Immature natural killer cell (primary cell): ENCODE measurements around the gene TFRC. TPM values are rescaled to one million over a fixed set of nuclear protein-coding genes. Genes with fewer than 3 reads are reported as not detected.

Experiments used
- DNase-seq, 3 donors: peaks; one replicate each; pipeline ENCODE4 v3.0.0; 2022; ENCODE audit warnings: mixed read lengths in 1 of 3
- H3K27ac Mint-ChIP-seq, 6 donors: one replicate each; pipeline ENCODE4 v1.8.0; 2020; ENCODE audit warnings: mixed read lengths in 6 of 6, mild to moderate bottlenecking in 5 of 6, inconsistent platforms in 4 of 6, moderate library complexity in 3 of 6
- H3K27me3 Mint-ChIP-seq, 3 donors: one replicate each; pipeline ENCODE4 v1.8.0; 2020 to 2021; ENCODE audit warnings: low read depth in 3 of 3, mild to moderate bottlenecking in 3 of 3, mixed read lengths in 3 of 3, moderate library complexity in 3 of 3, inconsistent platforms in 1 of 3
- H3K36me3 Mint-ChIP-seq, 3 donors: one replicate each; pipeline ENCODE4 v1.8.0; 2020; ENCODE audit warnings: mixed read lengths in 3 of 3, inconsistent platforms in 2 of 3, mild to moderate bottlenecking in 2 of 3
- H3K4me1 Mint-ChIP-seq, 2 donors: one replicate each; pipeline ENCODE4 v1.8.0; 2020; ENCODE audit warnings: inconsistent platforms in 2 of 2, mild to moderate bottlenecking in 2 of 2, mixed read lengths in 2 of 2, moderate library complexity in 1 of 2
- H3K4me3 Mint-ChIP-seq, 5 donors: one replicate each; pipeline ENCODE4 v1.8.0; 2020; ENCODE audit warnings: mild to moderate bottlenecking in 5 of 5, mixed read lengths in 5 of 5, inconsistent platforms in 3 of 5, moderate library complexity in 3 of 5
- H3K9me3 Mint-ChIP-seq, 6 donors: one replicate each; pipeline ENCODE4 v1.8.0; 2020; ENCODE audit warnings: mild to moderate bottlenecking in 6 of 6, mixed read lengths in 6 of 6, inconsistent platforms in 4 of 6, moderate library complexity in 3 of 6
- polyA plus RNA-seq, 3 donors: library from polyadenylated mRNA; unstranded; fragments of 300-500 nt; fragmentation: Illumina TruSeq; gene quantifications; one replicate each; pipeline ENCODE4 v1.2.3, GENCODE V29; 2021

The TFRC gene
- 10 to 100 TPM in 1 of 3 donors, 1 to 10 TPM in 2; 8.9 to 11.0 (median 9.7) TPM for polyA plus RNA-seq

DNA sequence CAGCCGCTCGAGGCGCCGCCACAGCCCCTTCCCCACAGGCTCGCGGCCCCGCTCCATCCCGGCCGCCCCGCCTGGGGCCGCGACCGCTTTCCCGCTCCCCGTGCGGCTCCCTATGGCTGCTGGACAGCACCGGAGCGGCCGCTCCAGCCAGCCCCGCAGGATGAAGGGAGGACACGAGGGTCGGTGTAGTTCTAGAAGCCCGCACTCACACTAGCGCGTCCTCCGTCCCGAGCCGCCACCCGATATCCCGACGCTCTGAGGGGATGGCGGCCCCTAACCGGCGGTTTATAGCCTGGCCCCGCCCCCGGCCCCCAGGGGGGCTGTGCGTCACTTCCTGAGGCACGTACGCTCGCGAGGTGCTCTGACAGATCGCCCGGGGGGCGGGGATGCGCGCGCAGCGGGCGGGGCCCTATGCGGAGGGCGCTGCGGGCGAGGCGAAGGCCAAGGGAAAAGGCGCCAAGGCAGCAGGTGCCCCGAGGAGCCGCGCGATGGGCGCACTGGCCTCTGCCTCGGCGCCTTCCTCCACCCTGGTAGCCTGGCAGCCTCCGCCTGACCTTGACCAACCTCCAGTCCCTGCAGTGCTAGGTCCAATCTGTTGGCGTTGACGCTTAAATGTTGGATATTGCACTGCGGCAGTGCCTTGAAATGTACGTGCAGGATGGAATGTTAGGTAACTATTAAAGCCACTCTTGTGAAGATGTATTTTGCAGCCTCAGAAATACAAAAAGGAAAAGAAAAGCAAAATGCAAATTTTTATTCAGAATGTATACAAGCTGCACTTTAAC, at the start of gene TFRC:
TFRC (minus strand) TSS at position 257 of the 785 bp plus-strand sequence. CDS start 4,991 bp downstream, outside the sequence.
- DNase-seq: peak; percentile 91 to 92 (median 92)
- Mint-ChIP-seq H3K27me3 (peaks cover 3 to 13% (median 3%) of the 10 kb centered on the region in 3 donors), H3K4me1 (peaks cover 21 to 34% of the 10 kb centered on the region in 2 donors), H3K9me3 (no peaks in the 10 kb centered on the region), H3K4me3 (peak within 1 kb of the TSS; percentile 91 to 96 (median 94)), H3K36me3 (no peaks in the 10 kb centered on the region), H3K27ac (peak within 1 kb of the TSS; percentile 82 to 97 (median 95))

- DNase-seq: no peak
- no peaks in the 10 kb centered on the region for H3K36me3 Mint-ChIP-seq
- H3K4me3 Mint-ChIP-seq: no peak overlapping the region
- no peaks in the 10 kb centered on the region for H3K9me3 Mint-ChIP-seq
- no peak overlapping the region for H3K27ac Mint-ChIP-seq
- H3K27me3 Mint-ChIP-seq: peaks cover 0 to 7% (median 4%) of the 10 kb centered on the region in 3 donors
- peaks cover 14 to 20% of the 10 kb centered on the region in 2 donors for H3K4me1 Mint-ChIP-seq
Measured at GRCh38 chr3:196128172-196128843, 46.4 kb upstream of the TFRC start.

DNA sequence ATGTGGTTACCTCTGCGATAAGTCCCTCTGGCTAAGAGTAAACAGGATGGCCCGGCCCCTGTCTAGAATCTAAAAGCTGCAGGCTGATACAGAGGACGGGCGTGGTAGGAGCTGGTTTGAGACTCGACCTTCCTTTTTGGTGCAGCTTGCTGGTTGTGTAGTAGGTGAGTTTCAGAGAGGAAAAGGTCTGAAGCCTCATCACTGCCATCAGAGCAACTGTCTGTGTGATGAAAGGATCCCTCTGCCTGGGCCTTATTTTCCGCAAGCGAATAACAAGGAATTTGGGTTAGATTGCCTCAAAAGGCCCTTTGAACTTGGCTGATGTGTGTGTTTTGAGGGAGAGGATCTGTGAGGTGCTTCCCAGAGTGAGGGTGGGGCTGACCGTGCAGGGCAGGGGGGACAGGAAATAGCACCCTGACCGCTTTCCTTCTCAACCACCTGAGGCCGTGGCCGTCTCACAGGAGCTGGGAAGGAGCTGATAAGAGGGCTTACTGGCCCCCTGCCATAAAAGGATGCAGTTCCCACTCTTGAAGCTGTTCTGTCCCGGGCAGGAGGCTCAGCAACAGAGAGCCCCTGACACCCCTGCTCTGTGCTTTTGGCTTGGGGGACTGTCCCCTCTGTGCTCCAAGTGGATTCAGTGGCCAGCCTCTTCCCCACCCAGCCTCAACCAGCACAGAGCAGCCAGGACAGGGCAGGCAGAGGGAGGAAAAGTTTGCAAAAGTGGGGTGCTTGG, 45.6 kb upstream of the TFRC start:
- Mint-ChIP-seq H3K27ac (peak overlapping the region in 5 of 6 donors; percentile 29 to 72 (median 60)), H3K9me3 (no peaks in the 10 kb centered on the region), H3K27me3 (peaks cover 0 to 8% (median 4%) of the 10 kb centered on the region in 3 donors), H3K36me3 (no peaks in the 10 kb centered on the region), H3K4me1 (peaks cover 20% of the 10 kb centered on the region in 2 donors), H3K4me3 (peak overlapping the region; percentile 36 to 74 (median 44))
- DNase-seq: peak; percentile 41 to 52 (median 49)

DNA sequence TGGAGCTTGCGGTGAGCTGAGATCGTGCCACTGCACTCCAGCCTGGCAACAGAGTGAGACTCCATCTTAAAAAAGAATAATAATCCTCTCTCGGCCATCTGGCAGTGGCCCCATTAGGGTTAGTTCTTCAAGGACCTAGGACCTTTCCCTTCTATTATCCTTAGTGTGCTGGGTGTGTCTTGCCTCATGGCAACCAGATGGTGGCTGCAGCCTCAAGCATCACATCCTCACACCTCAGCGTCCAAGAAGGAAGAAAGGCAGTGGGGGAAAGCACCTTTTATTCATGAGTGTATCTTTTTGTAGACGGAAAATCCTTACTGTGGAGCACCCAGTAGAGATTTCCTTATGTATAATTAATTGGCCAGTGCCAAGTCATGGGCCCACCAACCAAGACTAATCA, 42.7 kb upstream of the TFRC start:
- Mint-ChIP-seq H3K4me1 (peaks cover 37 to 45% of the 10 kb centered on the region in 2 donors), H3K27me3 (peaks cover 0 to 8% (median 4%) of the 10 kb centered on the region in 3 donors), H3K36me3 (no peaks in the 10 kb centered on the region), H3K4me3 (no peak overlapping the region), H3K9me3 (no peaks in the 10 kb centered on the region), H3K27ac (no peak overlapping the region)
- no peak for DNase-seq

- no peaks in the 10 kb centered on the region for H3K9me3 Mint-ChIP-seq
- DNase-seq: no peak
- peaks cover 32 to 51% of the 10 kb centered on the region in 2 donors for H3K4me1 Mint-ChIP-seq
- H3K4me3 Mint-ChIP-seq: no peak overlapping the region
- no peaks in the 10 kb centered on the region for H3K36me3 Mint-ChIP-seq
- H3K27ac Mint-ChIP-seq: no peak overlapping the region
- peaks cover 0 to 4% (median 4%) of the 10 kb centered on the region in 3 donors for H3K27me3 Mint-ChIP-seq
Measured at GRCh38 chr3:196122688-196123046, 40.8 kb upstream of the TFRC start.

DNA sequence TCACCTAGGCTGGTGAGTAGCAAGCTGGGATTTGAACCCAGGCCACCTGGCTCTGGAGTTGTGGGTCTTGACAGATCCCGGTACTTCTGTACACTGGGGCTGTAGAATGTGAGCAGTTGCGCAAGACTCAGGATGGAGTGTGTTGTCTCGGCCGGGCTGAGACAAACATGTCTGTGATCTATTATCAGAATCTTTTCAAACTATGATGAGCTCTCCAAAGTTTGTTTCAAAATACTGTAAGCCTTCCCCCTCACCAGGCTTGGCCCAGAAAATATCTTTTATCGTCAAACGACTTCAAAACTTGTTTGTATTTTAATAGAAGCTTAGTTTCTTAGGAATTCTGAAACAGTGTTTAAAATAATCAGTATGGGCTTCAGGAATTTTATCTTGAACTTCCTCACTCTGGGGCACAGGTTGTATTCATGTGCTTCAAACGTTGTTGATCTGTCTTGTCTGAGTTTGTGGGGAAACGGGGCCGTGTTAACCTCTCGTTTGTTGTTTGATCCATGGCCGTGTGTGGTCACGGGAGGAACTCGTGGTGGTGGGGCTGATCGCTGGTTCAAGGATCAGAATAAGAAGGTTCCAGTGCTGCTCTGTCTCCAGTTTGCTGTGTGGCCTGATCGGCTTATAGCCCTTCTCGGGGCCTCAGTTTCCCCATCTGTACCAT, 40.3 kb upstream of the TFRC start:
- no peaks in the 10 kb centered on the region for H3K9me3 Mint-ChIP-seq
- no peaks in the 10 kb centered on the region for H3K36me3 Mint-ChIP-seq
- peak overlapping the region in 1 of 5 donors; percentile 8 for H3K4me3 Mint-ChIP-seq
- DNase-seq: no peak
- peaks cover 27 to 46% of the 10 kb centered on the region in 2 donors for H3K4me1 Mint-ChIP-seq
- peak overlapping the region in 1 of 6 donors; percentile 16 for H3K27ac Mint-ChIP-seq
- peaks cover 0 to 4% (median 4%) of the 10 kb centered on the region in 3 donors for H3K27me3 Mint-ChIP-seq

DNA sequence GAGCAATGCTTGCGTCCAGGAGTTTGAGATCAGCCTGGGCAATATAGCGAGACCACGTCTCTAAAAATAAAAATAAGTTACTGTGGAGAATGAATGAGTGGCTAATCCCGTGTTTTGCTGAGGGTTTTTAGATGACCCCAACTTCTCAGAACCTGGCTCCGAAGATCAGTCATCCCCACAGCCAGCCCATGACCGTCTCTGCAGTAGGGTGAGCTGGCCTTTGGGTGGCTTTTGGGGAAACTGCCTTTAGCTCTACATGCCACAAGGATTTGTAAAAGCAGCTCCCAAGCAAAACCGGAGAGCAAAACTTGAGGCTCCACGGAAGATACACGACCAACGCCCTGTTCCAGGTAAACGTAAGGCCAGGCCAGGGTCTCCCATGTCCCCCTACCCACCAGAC, 39.2 kb upstream of the TFRC start:
- Mint-ChIP-seq H3K4me3 (no peak overlapping the region), H3K27me3 (peaks cover 0 to 4% (median 1%) of the 10 kb centered on the region in 3 donors), H3K27ac (no peak overlapping the region), H3K36me3 (no peaks in the 10 kb centered on the region), H3K9me3 (no peaks in the 10 kb centered on the region), H3K4me1 (peaks cover 20 to 40% of the 10 kb centered on the region in 2 donors)
- DNase-seq: no peak

DNA sequence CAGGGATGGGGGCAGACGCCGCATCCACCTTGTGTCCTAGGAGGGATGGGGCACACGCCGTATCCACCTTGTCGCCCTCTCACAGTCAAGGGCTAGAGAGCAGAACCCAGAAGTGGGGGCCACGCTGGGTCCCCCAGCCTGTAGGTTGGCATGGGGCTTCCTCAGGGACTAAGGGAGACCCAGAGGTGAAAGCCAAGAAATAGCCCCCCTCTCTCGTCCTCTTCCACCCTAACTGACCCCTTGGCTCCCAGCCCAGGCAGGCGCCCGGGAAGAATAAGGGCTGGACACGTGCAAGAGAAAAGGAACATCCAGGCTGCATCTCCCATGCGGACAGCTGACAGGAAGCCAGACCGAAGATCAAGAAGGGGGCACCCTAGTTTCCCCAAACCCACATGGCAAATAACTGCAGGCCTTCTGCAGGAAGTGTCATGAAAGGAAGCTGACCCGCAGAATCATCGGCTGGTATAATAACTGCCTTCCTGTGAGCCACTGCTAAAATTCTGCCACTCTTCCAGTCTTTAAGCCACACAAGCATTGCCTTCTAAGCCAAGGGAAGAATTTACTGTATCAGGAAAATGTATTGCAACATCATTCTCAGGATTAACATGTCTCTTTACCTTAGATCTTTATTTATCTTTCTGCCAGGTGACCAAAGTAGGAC, 38.5 kb upstream of the TFRC start:
- peaks cover 0 to 4% (median 1%) of the 10 kb centered on the region in 3 donors for H3K27me3 Mint-ChIP-seq
- H3K4me1 Mint-ChIP-seq: peaks cover 20 to 40% of the 10 kb centered on the region in 2 donors
- no peaks in the 10 kb centered on the region for H3K36me3 Mint-ChIP-seq
- peak overlapping the region in 3 of 5 donors; percentile 31 to 49 (median 43) for H3K4me3 Mint-ChIP-seq
- no peak overlapping the region for H3K27ac Mint-ChIP-seq
- DNase-seq: no peak
- no peaks in the 10 kb centered on the region for H3K9me3 Mint-ChIP-seq

GRCh38 chr3:196117809-196118208, 35.9 kb upstream of the TFRC start:
- peaks cover 20 to 35% of the 10 kb centered on the region in 2 donors for H3K4me1 Mint-ChIP-seq
- no peak for DNase-seq
- peak overlapping the region in 1 of 6 donors; percentile 7 for H3K27ac Mint-ChIP-seq
- peaks cover 0 to 4% (median 2%) of the 10 kb centered on the region in 3 donors for H3K27me3 Mint-ChIP-seq
- H3K4me3 Mint-ChIP-seq: no peak overlapping the region
- no peaks in the 10 kb centered on the region for H3K9me3 Mint-ChIP-seq
- H3K36me3 Mint-ChIP-seq: no peaks in the 10 kb centered on the region

- Mint-ChIP-seq H3K4me3 (no peak overlapping the region), H3K9me3 (no peaks in the 10 kb centered on the region), H3K36me3 (no peaks in the 10 kb centered on the region), H3K27ac (no peak overlapping the region), H3K27me3 (peaks cover 0 to 2% (median 0%) of the 10 kb centered on the region in 3 donors), H3K4me1 (peaks cover 10 to 16% of the 10 kb centered on the region in 2 donors)
- no peak for DNase-seq
Measured at GRCh38 chr3:196115678-196116083, 33.8 kb upstream of the TFRC start.

- no peaks in the 10 kb centered on the region for H3K9me3 Mint-ChIP-seq
- H3K4me1 Mint-ChIP-seq: no peaks in the 10 kb centered on the region
- DNase-seq: no peak
- H3K27ac Mint-ChIP-seq: no peak overlapping the region
- H3K4me3 Mint-ChIP-seq: no peak overlapping the region
- H3K36me3 Mint-ChIP-seq: no peaks in the 10 kb centered on the region
- H3K27me3 Mint-ChIP-seq: peaks cover 0 to 2% (median 0%) of the 10 kb centered on the region in 3 donors
Measured at GRCh38 chr3:196111939-196112386, 30.1 kb upstream of the TFRC start.

- Mint-ChIP-seq H3K27ac (no peak overlapping the region), H3K36me3 (peaks cover 0 to 2% (median 0%) of the 10 kb centered on the region in 3 donors), H3K27me3 (peaks cover 0 to 5% (median 3%) of the 10 kb centered on the region in 3 donors), H3K4me3 (no peak overlapping the region), H3K4me1 (peaks cover 15 to 17% of the 10 kb centered on the region in 2 donors), H3K9me3 (no peaks in the 10 kb centered on the region)
- no peak for DNase-seq
Measured at GRCh38 chr3:196108075-196108743, 26.3 kb upstream of the TFRC start.
